GM10266 (cell line): ENCODE data around the gene SEMA5B.

Experiments
- DNase-seq: peaks from one replicate; pipeline ENCODE4 v3.0.0; 2012; ENCODE audit errors: extremely low spot score
- CTCF ChIP-seq: IDR thresholded peaks from 2 replicates; pipeline ENCODE4 v1.5.1; 2012; ENCODE audit warnings: mild to moderate bottlenecking, low read depth; ENCODE audit not compliant: control insufficient read depth, insufficient read depth; ENCODE audit errors: missing control alignments

SEMA5B gene

DNA sequence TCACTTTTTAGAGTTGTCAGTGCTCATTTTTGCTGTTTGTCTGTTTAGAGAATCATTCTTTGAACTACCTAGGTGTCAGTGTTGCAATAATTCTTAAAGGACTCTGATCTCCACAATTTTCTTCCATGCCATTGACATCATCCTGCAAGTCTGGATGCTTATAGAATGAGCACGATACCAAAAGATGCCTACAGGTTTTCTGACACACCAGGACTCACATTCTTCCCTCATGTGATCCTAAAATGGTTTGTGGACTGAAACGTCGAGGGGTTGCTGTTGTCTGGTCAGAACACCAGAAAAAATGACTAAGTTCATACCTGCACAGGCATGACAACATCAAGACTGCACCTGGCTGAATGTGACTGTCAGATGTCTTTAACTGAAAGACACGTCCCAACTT is 95.9 kb downstream of the SEMA5B start:
- TF ChIP-seq CTCF: no peak
- DNase-seq: no peak

DNA sequence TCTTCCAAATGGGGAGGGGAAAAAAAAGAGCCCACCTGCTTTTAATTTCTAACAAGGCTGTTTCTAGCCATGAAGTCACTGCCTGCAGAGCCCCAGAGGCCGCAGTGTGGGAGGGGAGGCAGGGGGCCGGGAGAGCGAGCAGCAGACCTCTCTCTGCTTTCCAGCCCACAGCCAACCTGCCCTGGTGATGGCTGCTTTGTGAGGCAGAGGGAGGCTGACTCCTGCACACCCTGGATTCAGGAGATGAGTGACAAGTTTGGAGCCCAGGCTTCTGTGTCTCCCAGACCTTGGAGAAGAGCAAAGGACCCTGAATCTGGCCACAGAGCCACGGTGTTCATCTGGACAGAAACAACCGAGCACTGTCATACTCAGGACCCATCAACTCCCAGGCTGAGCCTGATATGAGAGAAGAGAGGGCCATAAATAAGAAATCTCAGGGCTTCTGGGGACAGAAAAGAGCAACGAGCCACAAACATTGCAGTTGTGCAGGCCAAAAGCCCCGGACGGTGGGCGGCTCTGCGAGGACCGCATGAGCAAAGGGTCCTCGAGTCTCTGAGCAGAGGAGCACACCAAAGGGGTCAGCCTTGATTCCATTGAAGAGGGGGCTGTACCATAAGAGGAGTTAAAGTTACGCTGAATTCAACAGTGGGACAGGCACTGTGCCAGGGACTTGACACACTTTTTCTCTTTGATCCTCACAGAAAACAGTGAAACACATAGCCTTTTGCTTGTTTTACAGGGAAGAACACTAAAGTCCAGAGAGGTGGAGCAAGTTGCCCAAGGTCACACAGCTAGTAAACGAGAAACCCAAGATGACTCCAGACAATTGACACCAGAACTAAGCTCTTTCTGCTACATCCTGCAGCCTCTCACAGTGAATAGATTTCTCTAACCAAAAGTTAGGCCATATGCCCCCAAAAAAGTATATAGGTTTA is 97.2 kb downstream of the SEMA5B start:
- no peak for TF ChIP-seq CTCF
- no peak for DNase-seq

DNA sequence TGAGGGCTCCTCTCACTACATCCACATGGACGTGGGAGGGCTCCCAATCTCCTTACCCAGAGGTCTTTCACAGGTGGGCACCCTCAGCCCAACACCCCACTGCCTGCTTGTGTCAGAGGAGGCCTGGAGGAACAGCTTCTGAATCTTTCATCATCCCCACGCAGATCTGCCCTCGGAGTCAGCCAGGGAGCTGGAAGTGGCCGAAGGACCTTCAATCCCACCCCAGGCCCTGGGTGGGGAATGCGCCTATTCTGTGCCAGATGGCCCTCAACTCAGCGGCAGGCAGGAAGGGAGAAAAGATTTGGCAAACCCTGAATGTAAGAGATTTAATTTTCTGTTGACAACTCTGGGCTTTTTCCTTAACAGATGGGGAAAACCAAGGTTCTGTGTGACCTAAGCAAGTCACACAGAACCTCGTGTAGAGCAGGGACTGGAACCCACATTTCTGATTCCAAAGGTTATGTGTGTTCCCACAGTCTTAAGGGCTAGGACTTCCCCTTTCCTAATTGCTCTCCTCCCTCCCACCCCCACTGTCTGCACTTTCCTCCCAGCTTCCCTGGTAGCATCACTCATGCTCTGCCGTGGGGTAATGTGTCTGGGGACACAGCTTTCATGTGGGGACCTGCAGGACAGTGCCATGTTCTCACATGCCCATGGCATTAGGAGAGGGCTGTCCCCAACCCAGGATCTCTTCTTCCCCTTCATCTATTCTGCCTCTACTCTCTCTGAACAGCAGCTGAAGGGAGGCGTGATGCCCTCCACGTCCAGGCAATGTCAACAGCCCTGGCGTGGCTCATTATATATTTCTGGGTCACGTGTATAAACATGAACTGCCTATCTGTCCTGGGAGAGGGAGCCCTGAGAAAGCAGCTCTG is 98.1 kb downstream of the SEMA5B start:
- no peak for TF ChIP-seq CTCF
- no peak for DNase-seq

DNA sequence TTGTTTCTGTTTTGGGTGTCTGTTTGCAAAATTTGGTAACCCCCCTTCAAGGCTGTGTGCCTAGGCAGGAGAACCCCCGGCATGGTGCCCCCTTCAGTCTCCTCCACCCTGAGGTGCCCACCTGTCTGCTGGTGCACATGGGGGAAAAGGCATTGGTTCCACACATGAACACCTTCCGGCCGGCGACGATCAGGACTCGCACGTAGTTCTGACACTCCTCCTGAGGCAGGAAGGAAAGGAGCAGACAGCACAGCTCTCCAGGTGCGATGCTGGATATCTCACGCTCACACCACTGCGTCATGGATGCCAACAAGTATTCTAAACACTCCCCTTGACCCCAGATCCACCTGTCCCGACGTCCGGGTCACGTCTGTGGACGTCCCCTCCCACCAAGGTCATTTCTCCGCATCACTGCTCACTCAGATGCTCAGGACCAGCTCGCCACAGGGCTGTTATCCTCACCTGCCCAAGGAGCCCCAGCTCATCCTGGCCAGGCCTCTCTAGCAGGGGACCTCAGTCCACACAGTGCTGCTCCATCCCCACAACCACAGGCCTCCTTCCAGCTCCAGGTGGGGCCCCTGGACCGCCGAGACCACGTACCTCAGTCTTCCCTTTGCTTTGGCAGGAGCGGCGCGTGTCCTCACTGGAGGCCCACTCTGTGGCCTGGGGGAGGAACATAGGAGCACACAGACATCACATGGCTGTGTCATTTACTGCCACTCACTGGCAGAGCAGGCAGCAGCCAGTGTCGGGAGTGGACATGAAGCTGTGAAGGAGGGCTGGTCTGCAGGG is 99.0 kb downstream of the SEMA5B start:
- no peak for TF ChIP-seq CTCF
- DNase-seq: no peak

DNA sequence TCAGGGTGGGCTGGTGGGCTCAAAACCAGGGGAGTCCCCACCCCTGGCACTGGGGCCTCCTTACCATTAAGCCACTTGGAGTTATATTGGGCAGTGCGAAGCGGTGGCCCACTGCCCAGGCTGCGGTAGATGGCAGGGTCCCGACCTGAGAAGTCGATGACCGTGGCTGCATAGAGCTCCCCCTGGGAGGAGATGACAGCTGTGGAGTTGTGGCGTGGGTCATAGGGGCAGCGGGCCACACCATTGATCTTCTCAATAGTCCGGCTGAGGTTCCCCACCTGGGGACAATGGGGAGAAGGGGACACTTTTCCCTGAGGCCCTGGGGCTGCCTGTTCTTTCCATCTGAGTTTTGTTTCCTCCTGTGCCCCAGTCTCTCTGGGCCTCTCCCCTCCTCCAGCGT is 99.8 kb downstream of the SEMA5B start:
- no peak for DNase-seq
- TF ChIP-seq CTCF: no peak

DNA sequence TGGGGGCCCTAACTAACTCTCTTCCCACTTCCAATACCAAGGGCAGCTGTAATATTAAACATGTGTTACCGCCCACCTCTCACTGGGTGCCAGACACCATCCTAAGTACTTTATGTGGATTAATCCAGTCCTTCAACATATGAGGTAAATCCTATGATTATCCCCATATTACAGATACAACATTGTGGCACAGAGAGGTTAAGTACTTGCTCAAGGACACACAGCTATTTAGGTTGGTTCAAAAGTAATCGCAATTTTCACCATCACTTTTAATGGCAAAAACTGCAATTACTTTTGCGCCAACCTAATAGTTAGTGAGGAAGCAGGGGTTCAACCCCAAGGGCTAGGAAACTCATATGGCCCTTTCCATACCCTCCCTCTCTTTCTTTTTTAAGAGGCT is 100.8 kb downstream of the SEMA5B start:
- DNase-seq: no peak

More for the DNA sequence above, 100.8 kb downstream of the SEMA5B start:
- TF ChIP-seq CTCF: no peak
